GM18951 (cell line): ENCODE data around the gene SETBP1.

Experiments used
- POLR2A ChIP-seq: IDR thresholded peaks from 4 replicates; pipeline ENCODE4 v1.6.1; 2011; ENCODE audit warnings: mild to moderate bottlenecking; ENCODE audit not compliant: insufficient read length, insufficient read depth; ENCODE audit errors: extremely low read depth
- in situ Hi-C: fragments of 300-500 bp; cut with MboI; formaldehyde crosslinking; loops from one replicate; pipeline ENCODE4 v1.12.0; 2022; ENCODE audit warnings: low sequenced_read_pairs, mixed read lengths, inconsistent platforms; ENCODE audit not compliant: unreplicated experiment

SETBP1 gene

GRCh38 chr18:44897816-44898215, 217.1 kb downstream of the SETBP1 start:
- in situ Hi-C loops, result no loop called here
- TF ChIP-seq POLR2A, result no peak

- in situ Hi-C loops, result no loop called here
- TF ChIP-seq POLR2A, result no peak
Measured at GRCh38 chr18:44898498-44898897, 217.8 kb downstream of the SETBP1 start.

- in situ Hi-C loops, result no loop called here
- no peak for TF ChIP-seq POLR2A
Measured at GRCh38 chr18:44899832-44900231, 219.1 kb downstream of the SETBP1 start.

- in situ Hi-C loops, result no loop called here
- no peak for TF ChIP-seq POLR2A
Measured at GRCh38 chr18:44900627-44901026, 219.9 kb downstream of the SETBP1 start.

GRCh38 chr18:44901283-44901682, 220.6 kb downstream of the SETBP1 start:
- TF ChIP-seq POLR2A, result no peak
- in situ Hi-C loops, result no loop called here

- TF ChIP-seq POLR2A, result no peak
- in situ Hi-C loops, result no loop called here
Measured at GRCh38 chr18:44903327-44903726, 222.6 kb downstream of the SETBP1 start.

GRCh38 chr18:44904768-44905167, 224.1 kb downstream of the SETBP1 start:
- in situ Hi-C loops, result no loop called here
- no peak for TF ChIP-seq POLR2A

GRCh38 chr18:44909191-44909719, 228.6 kb downstream of the SETBP1 start:
- no peak for TF ChIP-seq POLR2A
- in situ Hi-C loops, result no loop called here

- no peak for TF ChIP-seq POLR2A
- in situ Hi-C loops, result no loop called here
Measured at GRCh38 chr18:44911260-44911659, 230.6 kb downstream of the SETBP1 start.

GRCh38 chr18:44911773-44912172, 231.1 kb downstream of the SETBP1 start:
- TF ChIP-seq POLR2A, result no peak
- in situ Hi-C loops, result no loop called here

GRCh38 chr18:44912740-44913478, 232.2 kb downstream of the SETBP1 start:
- in situ Hi-C loops, result no loop called here
- no peak for TF ChIP-seq POLR2A

- no peak for TF ChIP-seq POLR2A
- in situ Hi-C loops, result no loop called here
Measured at GRCh38 chr18:44914028-44914427, 233.3 kb downstream of the SETBP1 start.

- TF ChIP-seq POLR2A, result no peak
- in situ Hi-C loops, result no loop called here
Measured at GRCh38 chr18:44915213-44915612, 234.5 kb downstream of the SETBP1 start.

- TF ChIP-seq POLR2A, result no peak
- in situ Hi-C loops, result no loop called here
Measured at GRCh38 chr18:44915661-44916060, 235.0 kb downstream of the SETBP1 start.
